ENCODE data around the gene EPO.

The EPO gene

GRCh38 chr7:100765250-100765649 is 45.0 kb downstream of the EPO start:
- DNase-seq (ENCODE audit: extremely low spot score): no peak
- ChIA-PET CTCF (interaction anchor here (2.0 kb wide), 1 partner anchor 36 kb away, joined by 6 read pairs; no protein-coding TSS in a partner anchor), POLR2A (no interaction called here)
- TF ChIP-seq CTCF (IDR thresholded peaks at IDR 0.05; ENCODE audit: control extremely low read depth, extremely low read depth, low read depth, missing control alignments): no peak

- no peak for TF ChIP-seq CTCF (IDR thresholded peaks at IDR 0.05; ENCODE audit: control extremely low read depth, extremely low read depth, low read depth, missing control alignments)
- ChIA-PET CTCF (interaction anchor here (1.4 kb wide), 1 partner anchor 43 kb away, joined by 4 read pairs; no protein-coding TSS in a partner anchor), POLR2A (no interaction called here)
- no peak for DNase-seq (ENCODE audit: extremely low spot score)
Measured at GRCh38 chr7:100768784-100769183, 48.5 kb downstream of the EPO start.

Measured in GM10248 (cell line).